LNCAP (cell line): ENCODE measurements around the gene GREB1.

ENCODE experiments used
- TF ChIP-seq, protein P1 (sequence below): fragments of 450-650 bp; IDR thresholded peaks from 2 replicates; pipeline ENCODE4 v1.5.1; 2017; ENCODE audit warnings: mild to moderate bottlenecking

The GREB1 gene

DNA sequence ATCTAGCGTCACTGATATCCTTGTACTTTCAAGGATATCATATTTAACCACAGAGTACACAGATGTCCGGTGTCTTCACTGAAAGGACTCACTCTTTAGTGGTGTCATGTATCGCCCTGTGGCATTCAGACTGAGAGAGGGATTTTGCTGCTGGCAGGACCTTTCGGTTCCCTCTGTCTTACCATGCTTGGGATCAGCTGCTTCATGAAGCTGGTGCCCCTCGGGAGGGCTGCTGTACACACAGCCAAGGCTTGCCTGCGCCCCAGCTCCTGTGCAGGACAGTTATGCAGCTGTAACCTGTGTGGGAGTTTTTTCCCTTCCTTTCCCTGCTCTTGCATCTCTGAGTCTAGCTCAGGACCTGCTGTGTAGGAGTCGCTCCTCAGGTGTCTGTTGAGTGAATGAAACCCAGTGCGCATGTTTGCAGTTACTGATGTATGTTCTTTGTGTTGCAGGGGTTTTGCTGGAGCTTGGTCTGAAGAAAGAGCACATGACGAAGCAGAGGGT lies 64.4 kb downstream of the GREB1 start:
- TF ChIP-seq, protein P1, sequence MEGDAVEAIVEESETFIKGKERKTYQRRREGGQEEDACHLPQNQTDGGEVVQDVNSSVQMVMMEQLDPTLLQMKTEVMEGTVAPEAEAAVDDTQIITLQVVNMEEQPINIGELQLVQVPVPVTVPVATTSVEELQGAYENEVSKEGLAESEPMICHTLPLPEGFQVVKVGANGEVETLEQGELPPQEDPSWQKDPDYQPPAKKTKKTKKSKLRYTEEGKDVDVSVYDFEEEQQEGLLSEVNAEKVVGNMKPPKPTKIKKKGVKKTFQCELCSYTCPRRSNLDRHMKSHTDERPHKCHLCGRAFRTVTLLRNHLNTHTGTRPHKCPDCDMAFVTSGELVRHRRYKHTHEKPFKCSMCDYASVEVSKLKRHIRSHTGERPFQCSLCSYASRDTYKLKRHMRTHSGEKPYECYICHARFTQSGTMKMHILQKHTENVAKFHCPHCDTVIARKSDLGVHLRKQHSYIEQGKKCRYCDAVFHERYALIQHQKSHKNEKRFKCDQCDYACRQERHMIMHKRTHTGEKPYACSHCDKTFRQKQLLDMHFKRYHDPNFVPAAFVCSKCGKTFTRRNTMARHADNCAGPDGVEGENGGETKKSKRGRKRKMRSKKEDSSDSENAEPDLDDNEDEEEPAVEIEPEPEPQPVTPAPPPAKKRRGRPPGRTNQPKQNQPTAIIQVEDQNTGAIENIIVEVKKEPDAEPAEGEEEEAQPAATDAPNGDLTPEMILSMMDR = no peak

DNA sequence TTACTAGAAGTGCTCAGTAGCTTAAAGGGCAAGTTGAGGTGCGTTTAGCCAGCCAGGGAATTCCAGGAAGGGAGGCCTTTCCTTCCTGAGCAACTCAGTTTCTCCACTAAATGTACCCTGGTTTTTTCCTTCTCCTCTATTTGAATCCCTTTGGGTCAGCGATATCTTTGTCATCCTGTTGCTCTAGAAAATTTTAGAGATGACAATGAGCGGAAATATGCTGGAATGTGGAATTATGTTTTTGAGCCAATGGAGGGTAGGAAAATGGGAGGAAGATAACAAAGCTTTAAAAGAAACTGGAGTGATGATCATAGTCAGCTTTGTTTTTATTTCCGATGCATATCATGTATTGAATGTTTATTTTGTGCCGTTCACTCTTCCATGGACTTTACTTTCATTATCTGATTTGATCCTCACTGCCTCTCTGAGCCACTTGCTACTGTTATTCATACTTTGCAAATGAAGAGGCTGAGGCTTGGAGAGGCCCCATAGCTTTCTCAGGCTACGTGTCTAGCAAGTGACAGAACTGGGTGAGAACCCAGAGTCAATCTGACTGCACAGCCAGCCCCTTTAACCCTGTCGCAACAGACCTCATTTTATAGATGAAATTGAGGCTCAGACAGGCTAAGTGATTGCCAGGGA lies 68.8 kb downstream of the GREB1 start:
- TF ChIP-seq, protein P1 = no peak

- TF ChIP-seq, protein P1 = no peak
These were observed 76.9 kb downstream of the GREB1 start for GRCh38 chr2:11610624-11611242.

DNA sequence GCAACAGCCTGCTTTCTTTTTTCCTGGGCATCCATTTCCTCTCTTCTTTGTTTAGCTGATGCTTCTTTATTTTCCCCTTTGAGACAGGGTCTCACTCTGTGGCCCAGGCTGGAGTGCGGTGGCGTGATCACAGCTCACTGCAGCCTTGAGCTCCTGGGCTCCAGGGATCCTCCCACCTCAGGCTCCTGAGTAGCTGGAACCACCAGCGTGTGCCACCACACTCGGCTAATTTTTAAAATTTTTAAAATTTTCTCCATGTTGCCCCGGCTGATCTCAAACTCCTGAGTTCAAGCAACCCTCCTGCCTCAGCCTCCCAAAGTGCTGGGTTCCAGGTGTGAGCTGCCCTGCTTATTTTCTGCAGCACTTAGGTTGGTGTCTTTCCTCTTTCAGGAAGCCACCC lies 77.4 kb downstream of the GREB1 start:
- TF ChIP-seq, protein P1 = no peak

DNA sequence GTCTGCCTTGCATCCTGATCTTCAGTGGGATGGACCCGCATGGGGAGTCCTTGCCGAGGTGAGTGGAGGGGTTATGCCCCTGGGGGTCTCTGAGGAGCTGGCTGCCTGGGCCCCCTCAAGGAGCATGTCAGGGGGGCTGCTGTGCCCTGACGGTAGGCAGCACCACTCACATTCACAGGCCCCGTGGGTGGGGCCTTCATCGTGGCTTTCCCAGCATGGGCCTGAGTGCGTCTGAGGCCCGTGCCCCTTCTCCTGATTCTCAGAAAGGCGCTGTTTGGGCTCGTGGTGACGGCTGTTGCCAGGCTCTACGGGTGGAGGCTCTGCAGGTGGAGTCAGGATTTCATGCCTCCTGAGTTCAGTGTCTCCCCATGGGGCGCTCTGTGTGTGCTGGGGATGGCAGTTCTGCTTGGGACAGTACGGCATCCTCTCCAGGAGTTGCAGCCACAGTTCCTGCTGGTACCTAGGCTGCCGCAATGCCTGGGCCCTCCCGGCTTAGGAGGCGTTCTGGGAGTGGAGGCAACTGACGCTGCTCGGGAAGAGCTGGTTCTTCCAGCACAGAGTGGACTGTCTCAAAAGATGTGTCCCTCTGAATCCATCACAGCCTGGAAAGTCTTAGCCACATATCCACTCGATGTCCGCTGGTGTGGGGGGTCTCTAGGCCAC lies 78.8 kb downstream of the GREB1 start:
- TF ChIP-seq, protein P1 = no peak

DNA sequence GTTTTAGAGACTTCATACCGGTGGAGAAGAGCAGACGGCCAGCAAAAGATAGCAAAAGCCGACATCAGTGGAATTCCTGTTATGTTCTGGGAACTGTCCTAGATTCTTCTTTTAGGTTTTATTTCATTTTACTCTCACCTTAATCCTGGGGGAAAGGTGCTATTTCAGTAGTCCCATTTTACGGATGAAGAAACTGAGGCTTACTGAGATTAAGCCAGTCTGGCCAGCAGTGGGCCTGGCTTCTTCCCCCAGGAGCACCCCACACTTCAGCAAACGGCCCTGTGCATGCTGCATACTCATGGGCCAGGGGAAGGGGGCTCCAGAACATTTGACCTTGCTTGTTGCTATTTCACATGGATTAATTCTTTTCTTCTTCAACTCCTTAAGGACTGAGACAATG lies 79.5 kb downstream of the GREB1 start:
- TF ChIP-seq, protein P1 = no peak

GRCh38 chr2:11615209-11615608 lies 81.4 kb downstream of the GREB1 start:
- TF ChIP-seq, protein P1 = no peak
